Neural progenitor cell (in vitro differentiated cells): ENCODE data around the gene NEUROG1.

Experiments
- CTCF ChIP-seq: fragments of 200-600 bp; sonication (generic); IDR thresholded peaks from 2 replicates; pipeline ENCODE4 v1.5.1; 2017; ENCODE audit warnings: antibody characterized with exemption, mild to moderate bottlenecking
- EZH2 ChIP-seq: fragments of 200-600 bp; sonication (generic); IDR thresholded peaks from 2 replicates; pipeline ENCODE4 v1.6.1; 2017; ENCODE audit warnings: antibody characterized with exemption, mild to moderate bottlenecking, moderate library complexity

DNA sequence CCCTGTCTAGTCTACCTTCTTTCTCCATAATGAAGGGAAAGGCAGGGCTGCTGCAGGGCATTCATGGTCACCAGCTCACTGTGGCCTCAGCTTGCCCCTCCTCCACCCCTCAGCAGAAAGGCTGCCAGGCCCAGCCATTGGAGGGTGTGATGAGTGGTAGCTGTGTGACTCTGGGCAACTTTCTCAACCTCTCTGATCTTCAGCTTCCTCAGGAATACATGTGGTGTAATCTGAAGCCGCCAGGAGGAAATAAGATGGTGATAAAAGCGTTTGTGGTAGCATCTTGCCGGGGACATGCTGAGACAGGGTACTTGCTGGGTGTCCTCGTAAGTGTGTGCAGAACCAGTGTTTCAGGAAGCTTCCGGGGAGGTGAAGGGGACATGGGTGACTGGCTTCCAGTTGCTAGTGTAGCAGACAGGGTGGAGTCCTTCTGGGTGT is 33.2 kb upstream of the NEUROG1 start:
- TF ChIP-seq EZH2 (no peak), CTCF (no peak)
